ENCODE measurements around the gene WDR48. TPM values are rescaled to one million over a fixed set of nuclear protein-coding genes. Genes with fewer than 3 reads are reported as not detected.

Gene WDR48
- total RNA-seq, 1 donor: 39.8 TPM

DNA sequence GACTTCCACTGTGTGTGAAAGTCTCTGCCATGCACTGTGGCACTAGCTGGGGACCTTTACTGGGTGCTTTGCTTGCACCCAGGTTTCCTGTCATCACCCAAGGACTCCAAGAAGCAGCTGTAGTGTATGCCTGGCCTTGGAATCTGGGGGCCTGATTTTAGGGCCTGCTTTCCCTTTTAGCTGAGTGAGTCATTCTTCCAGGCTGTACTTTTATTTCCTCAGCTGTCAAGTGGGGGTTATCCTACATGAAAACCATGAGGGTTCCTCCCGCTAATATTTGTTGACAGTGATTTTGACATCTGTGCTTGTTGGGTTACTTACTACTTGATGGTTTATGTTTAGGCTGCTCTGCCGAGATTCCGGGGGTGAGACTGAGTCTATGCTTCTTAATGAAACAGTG lies 37.1 kb downstream of the WDR48 start:
- peaks cover 59% of the 10 kb centered on the region for H3K36me3 ChIP-seq (ENCODE audit: insufficient read depth, low read length)
- no peaks in the 10 kb centered on the region for H3K9me3 ChIP-seq (ENCODE audit: low read depth, low read length)
- DNase-seq (ENCODE audit: insufficient read length, low spot score, missing footprints): no peak
- no peaks in the 10 kb centered on the region for H3K27me3 ChIP-seq (ENCODE audit: insufficient read depth, low read length)
- H3K4me1 ChIP-seq (ENCODE audit: insufficient read depth, low read length): no peaks in the 10 kb centered on the region
- H4K20me1 ChIP-seq (ENCODE audit: insufficient read depth, low read length): peaks cover 2% of the 10 kb centered on the region
- TF ChIP-seq, protein P1, sequence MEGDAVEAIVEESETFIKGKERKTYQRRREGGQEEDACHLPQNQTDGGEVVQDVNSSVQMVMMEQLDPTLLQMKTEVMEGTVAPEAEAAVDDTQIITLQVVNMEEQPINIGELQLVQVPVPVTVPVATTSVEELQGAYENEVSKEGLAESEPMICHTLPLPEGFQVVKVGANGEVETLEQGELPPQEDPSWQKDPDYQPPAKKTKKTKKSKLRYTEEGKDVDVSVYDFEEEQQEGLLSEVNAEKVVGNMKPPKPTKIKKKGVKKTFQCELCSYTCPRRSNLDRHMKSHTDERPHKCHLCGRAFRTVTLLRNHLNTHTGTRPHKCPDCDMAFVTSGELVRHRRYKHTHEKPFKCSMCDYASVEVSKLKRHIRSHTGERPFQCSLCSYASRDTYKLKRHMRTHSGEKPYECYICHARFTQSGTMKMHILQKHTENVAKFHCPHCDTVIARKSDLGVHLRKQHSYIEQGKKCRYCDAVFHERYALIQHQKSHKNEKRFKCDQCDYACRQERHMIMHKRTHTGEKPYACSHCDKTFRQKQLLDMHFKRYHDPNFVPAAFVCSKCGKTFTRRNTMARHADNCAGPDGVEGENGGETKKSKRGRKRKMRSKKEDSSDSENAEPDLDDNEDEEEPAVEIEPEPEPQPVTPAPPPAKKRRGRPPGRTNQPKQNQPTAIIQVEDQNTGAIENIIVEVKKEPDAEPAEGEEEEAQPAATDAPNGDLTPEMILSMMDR (IDR thresholded peaks at IDR 0.05; ENCODE audit: extremely low read depth, low read depth, low read length): no peak
- no peaks in the 10 kb centered on the region for H3K79me2 ChIP-seq (ENCODE audit: insufficient read depth, low read length)
- H3K4me3 ChIP-seq (ENCODE audit: insufficient read depth, low read length): no peak overlapping the region
- H3K4me2 ChIP-seq (ENCODE audit: insufficient read depth, low read length): no peak overlapping the region
- H3K27ac ChIP-seq (ENCODE audit: low read depth, low read length): no peak overlapping the region
- no peak overlapping the region for H2AFZ ChIP-seq (ENCODE audit: low read length)

DNA sequence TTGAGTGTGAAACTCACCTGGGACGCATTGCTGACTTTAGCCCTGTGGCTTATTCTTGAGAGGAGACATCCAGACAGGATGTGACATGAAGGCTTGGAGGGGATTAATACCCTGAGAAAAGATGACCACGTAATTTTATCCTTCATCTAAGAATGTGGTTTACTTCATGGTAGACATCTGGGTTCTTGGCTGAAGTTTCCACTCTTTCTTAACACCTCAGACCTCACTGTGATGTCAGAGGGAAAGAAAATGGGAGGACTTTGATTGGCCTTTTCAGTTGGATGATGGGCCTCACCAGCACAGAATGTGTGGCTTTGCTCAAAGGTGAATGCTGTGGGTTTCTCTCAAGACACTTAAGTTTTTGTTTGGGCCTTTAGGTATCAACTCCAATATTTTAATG lies 39.1 kb downstream of the WDR48 start:
- no peaks in the 10 kb centered on the region for H3K4me1 ChIP-seq (ENCODE audit: insufficient read depth, low read length)
- no peaks in the 10 kb centered on the region for H3K9me3 ChIP-seq (ENCODE audit: low read depth, low read length)
- H3K79me2 ChIP-seq (ENCODE audit: insufficient read depth, low read length): no peaks in the 10 kb centered on the region
- peak; percentile 51 for DNase-seq (ENCODE audit: insufficient read length, low spot score, missing footprints)
- H3K4me2 ChIP-seq (ENCODE audit: insufficient read depth, low read length): no peak overlapping the region
- H2AFZ ChIP-seq (ENCODE audit: low read length): no peak overlapping the region
- H3K27ac ChIP-seq (ENCODE audit: low read depth, low read length): no peak overlapping the region
- no peak overlapping the region for H3K4me3 ChIP-seq (ENCODE audit: insufficient read depth, low read length)
- peaks cover 72% of the 10 kb centered on the region for H3K36me3 ChIP-seq (ENCODE audit: insufficient read depth, low read length)
- peaks cover 2% of the 10 kb centered on the region for H4K20me1 ChIP-seq (ENCODE audit: insufficient read depth, low read length)
- TF ChIP-seq, protein P1 (IDR thresholded peaks at IDR 0.05; ENCODE audit: extremely low read depth, low read depth, low read length): no peak
- no peaks in the 10 kb centered on the region for H3K27me3 ChIP-seq (ENCODE audit: insufficient read depth, low read length)

- no peaks in the 10 kb centered on the region for H3K27me3 ChIP-seq (ENCODE audit: insufficient read depth, low read length)
- peaks cover 7% of the 10 kb centered on the region for H4K20me1 ChIP-seq (ENCODE audit: insufficient read depth, low read length)
- peaks cover 85% of the 10 kb centered on the region for H3K36me3 ChIP-seq (ENCODE audit: insufficient read depth, low read length)
- no peaks in the 10 kb centered on the region for H3K4me1 ChIP-seq (ENCODE audit: insufficient read depth, low read length)
- peaks cover 3% of the 10 kb centered on the region for H3K79me2 ChIP-seq (ENCODE audit: insufficient read depth, low read length)
- H3K27ac ChIP-seq (ENCODE audit: low read depth, low read length): no peak overlapping the region
- no peak overlapping the region for H3K4me2 ChIP-seq (ENCODE audit: insufficient read depth, low read length)
- no peak overlapping the region for H2AFZ ChIP-seq (ENCODE audit: low read length)
- H3K9me3 ChIP-seq (ENCODE audit: low read depth, low read length): no peaks in the 10 kb centered on the region
- no peak overlapping the region for H3K4me3 ChIP-seq (ENCODE audit: insufficient read depth, low read length)
- TF ChIP-seq, protein P1 (IDR thresholded peaks at IDR 0.05; ENCODE audit: extremely low read depth, low read depth, low read length): no peak
- no peak for DNase-seq (ENCODE audit: insufficient read length, low spot score, missing footprints)
Observed at GRCh38 chr3:39094851-39095677, 43.2 kb downstream of the WDR48 start.

DNA sequence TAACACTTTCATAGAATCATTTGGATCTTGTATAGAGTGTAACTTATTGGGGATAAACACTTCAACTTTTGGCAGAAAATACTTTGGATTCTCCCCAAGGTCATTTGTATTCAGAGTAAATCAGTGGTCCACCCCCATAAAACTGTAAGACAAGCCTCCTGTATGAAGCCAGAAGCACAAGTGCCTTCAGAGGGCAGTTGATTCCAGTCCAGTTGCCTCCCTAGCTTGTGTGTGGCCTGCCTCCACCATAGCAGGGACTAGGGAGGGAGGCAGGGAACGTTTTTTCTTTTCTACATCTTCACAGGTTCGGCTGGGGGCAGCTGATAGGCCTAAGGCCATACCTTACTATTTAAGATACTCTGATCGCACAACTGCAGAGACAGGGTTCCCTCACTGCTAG lies 44.0 kb downstream of the WDR48 start:
- no peak overlapping the region for H2AFZ ChIP-seq (ENCODE audit: low read length)
- TF ChIP-seq, protein P1 (IDR thresholded peaks at IDR 0.05; ENCODE audit: extremely low read depth, low read depth, low read length): no peak
- H3K27me3 ChIP-seq (ENCODE audit: insufficient read depth, low read length): no peaks in the 10 kb centered on the region
- no peak overlapping the region for H3K4me3 ChIP-seq (ENCODE audit: insufficient read depth, low read length)
- H3K79me2 ChIP-seq (ENCODE audit: insufficient read depth, low read length): peaks cover 8% of the 10 kb centered on the region
- DNase-seq (ENCODE audit: insufficient read length, low spot score, missing footprints): no peak
- peaks cover 13% of the 10 kb centered on the region for H4K20me1 ChIP-seq (ENCODE audit: insufficient read depth, low read length)
- H3K4me1 ChIP-seq (ENCODE audit: insufficient read depth, low read length): no peaks in the 10 kb centered on the region
- no peaks in the 10 kb centered on the region for H3K9me3 ChIP-seq (ENCODE audit: low read depth, low read length)
- H3K36me3 ChIP-seq (ENCODE audit: insufficient read depth, low read length): peaks cover 86% of the 10 kb centered on the region
- no peak overlapping the region for H3K4me2 ChIP-seq (ENCODE audit: insufficient read depth, low read length)
- no peak overlapping the region for H3K27ac ChIP-seq (ENCODE audit: low read depth, low read length)
